ENCODE measurements around the gene HS3ST6. TPM values are rescaled to one million over a fixed set of nuclear protein-coding genes. Genes with fewer than 3 reads are reported as not detected.
A peak's percentile ranks its signal among the peaks of the same experiment; 100 is the strongest.

Gene HS3ST6
- total RNA-seq, 1 experiment from 2014 or later = 1.0 TPM

- TF ChIP-seq, protein P1, sequence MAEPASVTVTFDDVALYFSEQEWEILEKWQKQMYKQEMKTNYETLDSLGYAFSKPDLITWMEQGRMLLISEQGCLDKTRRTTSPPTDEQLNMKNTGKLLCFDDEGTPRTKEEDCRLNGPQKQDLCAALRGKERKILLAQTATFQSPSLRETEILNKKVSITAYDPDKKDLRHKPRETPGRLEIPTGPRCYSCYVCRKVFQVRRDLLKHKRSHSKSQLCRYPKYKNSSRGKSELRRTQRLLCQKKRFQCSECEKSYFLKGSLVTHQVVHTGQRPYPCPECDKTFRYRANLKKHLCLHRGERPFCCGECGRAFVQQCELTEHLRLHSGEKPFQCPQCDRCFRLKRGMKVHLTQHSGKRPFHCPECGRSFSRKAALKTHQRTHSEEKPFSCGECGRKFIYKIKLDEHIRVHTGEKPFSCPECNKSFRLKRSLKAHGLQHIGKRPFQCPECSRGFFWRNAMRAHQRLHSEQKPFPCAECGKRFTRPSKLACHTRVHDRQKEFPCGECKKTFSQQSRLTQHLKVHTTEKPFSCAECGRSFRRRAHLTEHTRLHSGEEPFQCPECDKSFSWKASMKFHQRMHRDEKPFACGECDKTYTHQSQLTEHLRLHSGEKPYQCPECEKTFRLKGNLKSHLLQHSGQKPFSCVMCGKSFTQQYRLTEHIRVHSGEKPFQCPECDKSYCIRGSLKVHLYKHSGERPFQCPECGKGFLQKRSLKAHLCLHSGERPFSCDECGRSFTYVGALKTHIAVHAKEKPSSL (CRISPR knock-in tag; conservative IDR thresholded peaks at IDR 0.05) = no peak
- TF ChIP-seq CDX4 (CRISPR knock-in tag; IDR thresholded peaks at IDR 0.05; ENCODE audit: borderline replicate concordance) (no peak), IRF2 (CRISPR knock-in tag; IDR thresholded peaks at IDR 0.05; ENCODE audit: borderline replicate concordance, low read depth) (no peak), SP1 (CRISPR knock-in tag; conservative IDR thresholded peaks at IDR 0.05) (peak; percentile 91), JAZF1 (CRISPR knock-in tag; IDR thresholded peaks at IDR 0.05) (no peak), NR2C2 (CRISPR knock-in tag; IDR thresholded peaks at IDR 0.05) (no peak), ZNF138 (CRISPR knock-in tag; conservative IDR thresholded peaks at IDR 0.05) (no peak), ZNF396 (CRISPR knock-in tag; IDR thresholded peaks at IDR 0.05; ENCODE audit: borderline replicate concordance) (no peak), SMAD4 (CRISPR knock-in tag; IDR thresholded peaks at IDR 0.05) (no peak), CREM (CRISPR knock-in tag; IDR thresholded peaks at IDR 0.05) (0 out of 2 replicates have a peak, but pooled peaks have one; percentile 24), ZNF532 (CRISPR knock-in tag; IDR thresholded peaks at IDR 0.05; ENCODE audit: borderline replicate concordance) (no peak), MAX (CRISPR knock-in tag; IDR thresholded peaks at IDR 0.05) (peak; percentile 92; the same call in 1 of the 2 replicates), TEAD1 (CRISPR knock-in tag; IDR thresholded peaks at IDR 0.05) (0 out of 2 replicates have a peak, but pooled peaks have one; percentile 35), NFE2L1 (CRISPR knock-in tag; IDR thresholded peaks at IDR 0.05) (peak; percentile 47; the same call in 1 of the 2 replicates), ETV6 (CRISPR knock-in tag; IDR thresholded peaks at IDR 0.05) (no peak), ESRRA (CRISPR knock-in tag; IDR thresholded peaks at IDR 0.05; ENCODE audit: borderline replicate concordance) (no peak), ZNF671 (CRISPR knock-in tag; IDR thresholded peaks at IDR 0.05) (no peak), MXD4 (CRISPR knock-in tag; IDR thresholded peaks at IDR 0.05; ENCODE audit: borderline replicate concordance) (no peak), FOXJ3 (CRISPR knock-in tag; IDR thresholded peaks at IDR 0.05; ENCODE audit: borderline replicate concordance) (no peak), PREB (CRISPR knock-in tag; IDR thresholded peaks at IDR 0.05; ENCODE audit: borderline replicate concordance) (no peak)
- TF ChIP-seq, protein P2, sequence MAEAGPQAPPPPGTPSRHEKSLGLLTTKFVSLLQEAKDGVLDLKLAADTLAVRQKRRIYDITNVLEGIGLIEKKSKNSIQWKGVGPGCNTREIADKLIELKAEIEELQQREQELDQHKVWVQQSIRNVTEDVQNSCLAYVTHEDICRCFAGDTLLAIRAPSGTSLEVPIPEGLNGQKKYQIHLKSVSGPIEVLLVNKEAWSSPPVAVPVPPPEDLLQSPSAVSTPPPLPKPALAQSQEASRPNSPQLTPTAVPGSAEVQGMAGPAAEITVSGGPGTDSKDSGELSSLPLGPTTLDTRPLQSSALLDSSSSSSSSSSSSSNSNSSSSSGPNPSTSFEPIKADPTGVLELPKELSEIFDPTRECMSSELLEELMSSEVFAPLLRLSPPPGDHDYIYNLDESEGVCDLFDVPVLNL (CRISPR knock-in tag; IDR thresholded peaks at IDR 0.05; ENCODE audit: borderline replicate concordance, low read depth) = no peak
- TF ChIP-seq, protein P3, sequence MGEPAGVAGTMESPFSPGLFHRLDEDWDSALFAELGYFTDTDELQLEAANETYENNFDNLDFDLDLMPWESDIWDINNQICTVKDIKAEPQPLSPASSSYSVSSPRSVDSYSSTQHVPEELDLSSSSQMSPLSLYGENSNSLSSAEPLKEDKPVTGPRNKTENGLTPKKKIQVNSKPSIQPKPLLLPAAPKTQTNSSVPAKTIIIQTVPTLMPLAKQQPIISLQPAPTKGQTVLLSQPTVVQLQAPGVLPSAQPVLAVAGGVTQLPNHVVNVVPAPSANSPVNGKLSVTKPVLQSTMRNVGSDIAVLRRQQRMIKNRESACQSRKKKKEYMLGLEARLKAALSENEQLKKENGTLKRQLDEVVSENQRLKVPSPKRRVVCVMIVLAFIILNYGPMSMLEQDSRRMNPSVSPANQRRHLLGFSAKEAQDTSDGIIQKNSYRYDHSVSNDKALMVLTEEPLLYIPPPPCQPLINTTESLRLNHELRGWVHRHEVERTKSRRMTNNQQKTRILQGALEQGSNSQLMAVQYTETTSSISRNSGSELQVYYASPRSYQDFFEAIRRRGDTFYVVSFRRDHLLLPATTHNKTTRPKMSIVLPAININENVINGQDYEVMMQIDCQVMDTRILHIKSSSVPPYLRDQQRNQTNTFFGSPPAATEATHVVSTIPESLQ (CRISPR knock-in tag; IDR thresholded peaks at IDR 0.05) = no peak
- TF ChIP-seq, protein P4, sequence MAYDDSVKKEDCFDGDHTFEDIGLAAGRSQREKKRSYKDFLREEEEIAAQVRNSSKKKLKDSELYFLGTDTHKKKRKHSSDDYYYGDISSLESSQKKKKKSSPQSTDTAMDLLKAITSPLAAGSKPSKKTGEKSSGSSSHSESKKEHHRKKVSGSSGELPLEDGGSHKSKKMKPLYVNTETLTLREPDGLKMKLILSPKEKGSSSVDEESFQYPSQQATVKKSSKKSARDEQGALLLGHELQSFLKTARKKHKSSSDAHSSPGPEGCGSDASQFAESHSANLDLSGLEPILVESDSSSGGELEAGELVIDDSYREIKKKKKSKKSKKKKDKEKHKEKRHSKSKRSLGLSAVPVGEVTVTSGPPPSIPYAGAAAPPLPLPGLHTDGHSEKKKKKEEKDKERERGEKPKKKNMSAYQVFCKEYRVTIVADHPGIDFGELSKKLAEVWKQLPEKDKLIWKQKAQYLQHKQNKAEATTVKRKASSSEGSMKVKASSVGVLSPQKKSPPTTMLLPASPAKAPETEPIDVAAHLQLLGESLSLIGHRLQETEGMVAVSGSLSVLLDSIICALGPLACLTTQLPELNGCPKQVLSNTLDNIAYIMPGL (CRISPR knock-in tag; IDR thresholded peaks at IDR 0.05) = no peak
- TF ChIP-seq, protein P5, sequence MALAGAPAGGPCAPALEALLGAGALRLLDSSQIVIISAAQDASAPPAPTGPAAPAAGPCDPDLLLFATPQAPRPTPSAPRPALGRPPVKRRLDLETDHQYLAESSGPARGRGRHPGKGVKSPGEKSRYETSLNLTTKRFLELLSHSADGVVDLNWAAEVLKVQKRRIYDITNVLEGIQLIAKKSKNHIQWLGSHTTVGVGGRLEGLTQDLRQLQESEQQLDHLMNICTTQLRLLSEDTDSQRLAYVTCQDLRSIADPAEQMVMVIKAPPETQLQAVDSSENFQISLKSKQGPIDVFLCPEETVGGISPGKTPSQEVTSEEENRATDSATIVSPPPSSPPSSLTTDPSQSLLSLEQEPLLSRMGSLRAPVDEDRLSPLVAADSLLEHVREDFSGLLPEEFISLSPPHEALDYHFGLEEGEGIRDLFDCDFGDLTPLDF (CRISPR knock-in tag; IDR thresholded peaks at IDR 0.05) = no peak
These were observed 46.1 kb downstream of the HS3ST6 start, which contains the start of gene MEIOB (continued) for GRCh38 chr16:1871974-1872635.

Measured in WTC11 (cell line).